GM19043 (cell line): Measurements from ENCODE around the gene ALG8.
"Not testable (repeated sequence)": the region's sequence is repeated elsewhere in the genome, so short reads cannot be mapped to it uniquely, and the experiment has no call there.

Experiments
- ATAC-seq: cut with Tn5 transposase; IDR thresholded peaks from one replicate; pipeline ENCODE4 v1.9.1; 2021; ENCODE audit warnings: low read depth; ENCODE audit not compliant: unreplicated experiment

The ALG8 gene

DNA sequence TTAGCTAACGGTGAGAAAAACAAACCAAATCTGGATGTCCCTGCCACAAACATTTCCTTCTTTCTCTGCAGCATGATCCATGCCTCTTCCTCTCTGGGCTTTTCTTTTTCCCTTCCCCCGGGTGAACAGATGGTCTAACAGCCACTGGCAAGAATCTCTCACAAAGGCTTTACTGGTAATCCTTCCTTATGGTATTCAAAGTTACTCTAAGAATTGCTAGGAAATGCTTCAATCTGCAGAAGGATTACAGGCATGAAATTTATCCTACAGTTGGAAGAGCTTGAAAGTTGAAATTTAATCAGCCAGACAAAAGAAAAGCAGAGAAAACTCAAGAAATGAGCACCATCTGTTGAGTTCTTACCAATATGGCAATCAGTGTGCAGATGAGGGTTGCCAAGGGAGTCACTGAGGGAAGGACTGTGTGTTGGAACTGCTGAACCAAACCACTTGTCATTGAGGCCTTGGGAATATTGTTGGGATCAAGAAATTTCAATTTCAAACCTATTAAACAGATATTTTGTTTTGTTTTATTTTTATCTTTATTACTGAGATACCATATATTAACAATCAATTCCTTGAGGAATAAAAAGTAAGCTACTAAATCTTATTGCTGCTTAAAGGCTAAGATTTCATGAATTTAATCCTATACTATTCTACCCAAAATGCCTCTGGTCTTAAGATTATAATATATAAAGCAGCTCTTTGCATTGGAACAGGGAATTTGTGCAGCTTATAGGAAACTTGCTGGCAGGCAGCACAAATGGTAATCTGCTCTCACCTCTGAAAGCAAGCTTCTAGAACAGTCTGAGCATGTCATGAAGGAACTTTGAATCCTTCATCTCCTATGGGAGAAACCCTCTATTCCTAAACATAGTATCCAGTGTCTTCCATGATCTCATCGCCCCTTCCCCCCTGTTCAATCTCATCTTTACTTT is 30.1 kb downstream of the ALG8 start:
- ATAC-seq: no peak

DNA sequence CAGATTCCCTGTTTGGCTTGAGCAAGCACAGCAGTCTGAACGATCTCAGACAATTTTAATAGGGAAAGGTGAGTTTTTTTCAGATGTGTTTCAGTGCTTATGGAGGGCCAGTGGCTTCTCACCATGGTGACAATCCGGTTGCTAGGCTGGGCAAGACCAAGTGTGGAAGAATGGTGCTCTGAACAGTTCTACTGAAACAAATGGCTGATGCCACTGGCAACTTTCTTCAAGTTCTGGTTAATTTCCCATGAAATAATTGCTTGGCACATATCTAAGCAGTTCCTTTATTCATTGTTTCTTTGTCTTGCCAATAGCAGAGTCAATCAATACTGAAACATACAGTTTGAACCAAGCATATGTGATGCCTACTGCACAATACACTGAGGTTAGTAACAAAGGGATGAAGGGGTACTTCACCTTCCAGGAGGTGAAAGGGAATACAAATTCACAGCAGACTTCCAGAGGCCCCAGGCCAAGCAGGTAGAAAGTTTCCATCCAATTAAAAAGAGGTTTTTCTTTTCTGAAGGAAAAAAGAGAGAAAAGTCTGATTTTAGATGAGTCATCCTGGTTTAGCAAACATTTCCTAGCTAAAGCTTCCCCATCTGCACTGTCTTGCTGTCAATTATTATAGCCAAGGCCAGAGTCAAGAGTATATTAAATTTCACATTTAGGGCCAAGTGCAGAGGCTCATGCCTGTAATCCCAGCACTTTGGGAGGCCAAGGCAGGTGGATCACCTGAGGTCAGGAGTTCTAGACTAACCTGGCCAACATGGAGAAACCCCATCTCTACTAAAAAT is 38.6 kb downstream of the ALG8 start:
- ATAC-seq: no peak

DNA sequence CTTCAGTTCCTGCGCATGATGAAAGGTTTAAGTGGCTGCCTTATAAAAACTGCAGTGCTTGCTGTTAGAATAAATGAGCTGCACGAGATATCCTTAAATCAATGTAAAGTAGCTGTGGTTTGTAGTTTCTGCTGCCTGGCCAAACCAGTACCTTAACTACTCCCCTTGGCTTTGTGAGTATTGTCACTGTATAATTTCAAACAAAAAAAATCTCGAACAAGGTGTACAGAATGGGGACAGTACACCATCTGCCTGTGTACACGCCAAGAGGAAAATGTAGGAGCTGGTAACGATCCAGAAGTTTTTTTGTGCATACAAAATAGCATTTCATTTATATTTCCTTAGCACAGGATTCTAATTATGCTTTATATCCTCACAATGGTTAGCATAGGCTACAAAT is 39.2 kb downstream of the ALG8 start:
- no peak for ATAC-seq

DNA sequence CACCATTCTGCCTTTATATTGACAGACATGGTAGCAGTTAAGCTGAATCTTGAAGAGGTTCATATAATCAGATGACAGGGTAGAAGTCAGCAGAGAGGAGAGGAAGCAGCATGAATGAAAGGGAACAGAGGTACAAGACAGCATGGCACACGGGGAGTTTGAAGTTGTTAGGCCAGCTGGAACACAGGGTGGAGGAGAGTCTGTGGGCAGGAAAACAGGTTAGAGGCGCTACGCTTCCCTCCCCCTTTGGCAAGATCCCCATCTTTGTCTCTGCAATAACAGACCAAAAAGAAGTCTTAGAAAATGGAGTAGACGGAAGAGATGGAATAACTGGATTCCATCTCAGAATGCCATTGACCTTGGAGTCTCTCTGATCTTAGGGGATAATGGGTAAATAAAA is 39.8 kb downstream of the ALG8 start:
- no peak for ATAC-seq

DNA sequence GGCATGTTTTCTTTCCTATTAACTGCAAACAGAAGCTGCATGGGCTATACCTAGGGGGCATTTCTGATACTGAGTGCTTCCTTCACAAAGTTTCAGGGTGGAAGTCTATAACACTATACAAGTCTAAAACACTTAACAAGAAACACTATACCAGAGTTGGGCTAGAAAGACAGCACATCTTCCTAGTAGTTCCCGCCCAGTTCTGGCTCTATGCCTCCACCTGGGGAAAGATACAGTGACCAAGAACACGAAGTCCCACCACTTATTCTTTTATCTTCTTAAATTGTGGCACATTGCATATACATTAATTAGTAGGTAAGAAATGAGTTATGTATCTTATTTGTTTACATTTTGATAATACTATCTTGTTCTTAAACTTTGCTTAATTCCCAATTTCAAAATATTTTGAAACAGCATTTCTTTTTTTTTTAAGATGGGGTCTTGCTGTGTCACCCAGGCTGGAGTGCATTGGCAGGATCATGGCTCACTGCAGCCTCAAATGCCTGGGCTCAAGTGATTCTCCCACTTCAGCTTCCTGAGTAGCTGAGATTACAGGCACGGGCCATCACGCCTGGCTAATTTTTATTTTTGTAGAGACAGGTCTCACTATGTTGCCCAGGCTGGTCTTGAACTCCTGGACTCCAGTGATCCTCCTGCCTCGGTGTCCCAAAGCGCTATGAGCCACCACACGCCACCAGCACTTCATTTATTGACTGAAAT is 41.6 kb downstream of the ALG8 start:
- no peak for ATAC-seq

DNA sequence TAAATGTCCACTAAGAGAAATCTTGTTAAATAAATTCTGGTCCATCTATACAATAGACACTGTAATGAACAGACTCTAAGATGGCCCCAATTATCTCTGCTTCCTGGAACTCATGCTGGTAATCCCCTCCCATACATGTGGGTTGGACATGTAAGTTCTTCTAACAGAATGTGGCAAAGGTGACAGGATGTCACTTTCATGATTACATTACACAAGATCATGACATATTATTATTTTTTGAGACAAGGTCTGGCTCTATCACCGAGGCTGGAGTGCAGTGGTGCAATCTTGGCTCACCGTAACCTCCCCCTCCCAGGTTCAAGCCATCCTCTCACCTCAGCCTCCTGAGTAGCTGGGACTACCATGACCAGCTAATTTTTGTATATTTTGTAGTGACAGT is 45.2 kb downstream of the ALG8 start:
- no peak for ATAC-seq

DNA sequence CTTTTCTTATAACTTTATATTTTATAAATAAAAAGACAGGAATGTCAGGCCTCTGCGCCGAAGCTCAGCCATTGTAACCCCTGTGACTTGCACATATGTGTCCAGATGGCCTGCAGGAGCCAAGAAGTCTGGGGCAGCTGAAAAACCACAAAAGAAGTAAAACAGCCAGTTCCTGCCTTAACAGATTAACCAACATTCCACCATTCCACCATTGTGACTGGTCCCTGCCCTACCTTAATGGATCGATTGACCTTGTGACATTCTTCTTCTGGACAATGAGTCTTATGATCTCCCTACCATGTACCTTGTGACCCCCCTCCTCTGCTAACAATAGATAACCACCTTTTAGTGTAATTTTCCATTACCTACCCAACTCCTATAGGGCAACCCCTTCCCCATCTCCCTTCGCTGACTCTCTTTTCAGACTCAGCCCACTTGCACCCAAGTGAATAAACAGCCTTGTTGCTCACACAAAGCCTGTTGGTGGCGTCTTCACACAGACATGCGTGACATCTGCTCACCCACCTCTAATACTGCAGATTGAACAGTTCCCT is 52.8 kb downstream of the ALG8 start:
- not testable (repeated sequence) for ATAC-seq

DNA sequence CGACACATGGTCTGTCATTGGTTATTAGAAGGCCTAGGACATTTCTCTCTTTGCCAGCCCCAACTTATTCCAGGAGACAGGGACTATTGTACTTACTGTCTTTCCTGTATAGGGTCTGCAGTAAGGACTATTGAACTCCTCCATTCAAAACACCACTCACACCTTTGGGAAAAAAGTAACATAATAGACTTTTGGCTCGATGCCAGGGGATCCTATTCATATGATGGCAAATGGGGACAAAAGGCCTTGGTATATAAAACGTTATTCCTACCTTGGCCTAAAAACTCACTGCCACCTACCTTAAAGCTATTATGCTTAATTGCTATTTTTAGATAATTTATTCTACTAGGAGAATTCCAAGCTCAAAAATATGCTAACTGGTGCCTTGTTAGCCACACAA is 53.5 kb downstream of the ALG8 start:
- ATAC-seq: no peak

DNA sequence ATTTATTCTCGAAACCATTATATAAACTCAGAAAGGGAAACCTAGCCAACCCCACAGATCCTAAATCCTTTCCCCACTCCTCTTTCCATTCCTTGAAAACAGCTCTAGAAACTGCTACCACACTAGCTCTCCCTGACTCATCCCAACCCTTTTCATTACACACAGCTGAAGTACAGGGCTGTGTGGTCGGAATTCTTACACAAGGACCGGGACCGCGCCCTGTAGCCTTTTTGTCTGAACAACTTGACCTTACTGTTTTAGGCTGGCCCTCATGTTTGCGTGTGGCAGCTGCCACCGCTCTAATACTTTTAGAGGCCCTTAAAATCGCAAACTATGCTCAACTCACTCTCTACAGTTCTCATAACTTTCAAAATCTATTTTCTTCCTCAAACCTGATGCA is 54.9 kb downstream of the ALG8 start:
- ATAC-seq: not testable (repeated sequence)

DNA sequence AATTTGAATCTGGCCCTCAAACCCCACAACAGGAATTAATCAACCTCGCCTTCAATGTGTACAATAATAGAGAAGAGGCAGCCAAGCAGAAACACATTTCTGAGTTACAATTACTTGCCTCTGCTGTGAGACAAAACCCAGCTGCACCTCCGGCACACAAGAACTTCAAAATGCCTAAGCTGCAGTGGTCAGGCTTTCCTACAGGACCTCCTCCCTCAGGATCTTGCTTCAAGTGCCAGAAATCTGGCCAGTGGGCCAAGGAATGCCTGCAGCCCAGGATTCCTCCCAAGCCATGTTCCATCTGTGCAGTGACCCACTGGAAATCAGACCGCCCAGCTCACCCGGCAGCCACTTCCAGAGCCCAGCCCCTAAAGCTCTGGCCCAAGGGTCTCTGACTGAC is 56.4 kb downstream of the ALG8 start:
- no peak for ATAC-seq

DNA sequence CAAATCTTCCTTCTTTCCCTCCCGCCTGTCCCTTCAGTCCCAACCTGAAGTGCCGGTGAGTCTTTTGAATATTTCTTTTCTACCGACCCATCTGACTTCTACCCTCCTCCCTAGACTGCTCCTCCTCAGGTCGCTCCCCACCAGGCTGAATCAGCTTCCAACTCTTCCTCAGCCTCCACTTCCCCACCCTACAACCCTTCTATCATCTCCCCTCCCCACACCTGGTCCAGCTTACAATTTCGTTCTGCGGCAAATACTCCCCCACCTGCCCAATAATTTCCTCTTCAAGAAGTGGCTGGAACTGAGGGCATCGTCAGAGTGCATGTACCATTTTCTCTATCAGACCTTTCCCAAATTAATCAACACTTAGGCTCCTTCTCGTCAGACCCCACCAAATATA is 57.3 kb downstream of the ALG8 start:
- no peak for ATAC-seq

DNA sequence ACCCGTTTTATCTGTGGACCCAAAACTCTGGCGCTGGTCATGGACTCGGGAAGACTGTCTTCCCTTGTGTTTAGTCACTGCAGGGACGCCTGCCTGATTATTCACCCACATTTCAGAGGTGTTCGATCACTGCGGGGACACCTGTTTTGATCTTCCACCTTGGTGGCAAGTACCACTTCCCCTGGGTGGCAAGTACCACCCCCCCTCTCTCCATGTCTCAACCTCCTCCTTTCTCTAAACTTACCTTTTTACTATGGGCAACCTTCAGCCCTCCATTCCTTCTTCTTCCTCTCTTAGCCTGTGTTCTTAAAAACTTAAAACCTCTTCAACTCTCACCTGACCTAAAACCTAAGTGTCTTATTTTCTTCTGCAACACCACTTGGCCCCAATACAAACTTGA is 57.8 kb downstream of the ALG8 start:
- ATAC-seq: no peak

DNA sequence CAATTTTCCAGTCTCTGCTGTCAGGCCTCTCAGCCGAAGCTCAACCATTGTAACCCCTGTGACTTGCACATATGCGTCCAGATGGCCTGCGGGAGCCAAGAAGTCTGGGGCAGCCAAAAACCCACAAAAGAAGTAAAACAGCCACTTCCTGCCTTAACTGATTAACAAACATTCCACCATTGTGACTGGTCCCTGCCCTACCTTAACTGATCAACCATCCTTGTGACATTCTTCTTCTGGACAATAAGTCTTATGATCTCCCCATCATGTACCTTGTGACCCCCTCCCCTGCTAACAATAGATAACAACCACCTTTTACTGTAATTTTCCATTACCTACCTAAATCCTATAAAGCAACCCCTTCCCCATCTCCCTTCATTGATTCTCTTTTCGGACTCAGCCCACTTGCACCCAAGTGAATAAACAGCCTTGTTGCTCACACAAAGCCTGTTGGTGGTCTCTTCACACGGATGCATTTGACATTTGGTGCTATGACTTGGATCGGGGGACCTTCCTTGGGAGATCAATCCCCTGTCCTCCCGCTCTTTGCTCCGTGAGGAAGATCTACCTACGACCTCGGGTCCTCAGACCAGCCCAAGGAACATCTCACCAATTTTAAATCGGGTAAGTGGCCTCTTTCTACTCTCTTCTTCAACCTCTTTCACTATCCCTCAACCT is 58.5 kb downstream of the ALG8 start:
- ATAC-seq: no peak

DNA sequence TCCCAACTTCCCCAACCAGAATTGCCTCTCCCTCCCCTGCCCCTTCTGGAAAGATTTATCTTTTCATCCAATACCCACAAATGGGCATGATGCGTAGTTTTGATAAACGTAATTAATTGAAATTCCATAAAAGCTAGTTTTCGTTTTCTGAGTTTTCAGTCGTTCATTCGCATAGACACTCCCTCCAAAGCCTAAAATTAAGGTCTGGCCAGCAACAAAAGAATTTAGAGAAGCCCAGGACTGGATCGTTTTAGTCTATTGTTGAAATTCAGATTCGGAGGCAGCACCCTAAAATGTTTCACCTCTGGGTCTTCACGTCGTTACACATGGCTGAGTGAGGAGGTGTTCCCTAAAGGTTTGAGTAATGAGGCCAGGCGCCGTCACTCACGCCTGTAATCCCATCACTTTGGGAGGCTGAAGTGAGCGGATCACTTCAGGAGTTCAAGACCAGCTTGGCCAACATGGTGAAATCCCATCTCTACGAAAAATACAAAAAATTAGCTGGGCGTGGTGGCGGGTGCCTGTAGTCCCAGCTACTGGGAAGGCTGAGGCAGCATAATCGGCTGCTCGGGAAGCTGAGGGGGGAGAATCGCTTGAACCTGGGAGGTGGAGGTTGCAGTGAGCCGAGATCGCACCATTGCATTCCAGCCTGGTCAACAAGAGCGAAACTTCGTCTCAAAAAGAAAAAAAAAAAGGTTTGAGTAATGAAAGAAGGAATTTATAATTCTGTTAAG is 59.2 kb downstream of the ALG8 start:
- no peak for ATAC-seq

DNA sequence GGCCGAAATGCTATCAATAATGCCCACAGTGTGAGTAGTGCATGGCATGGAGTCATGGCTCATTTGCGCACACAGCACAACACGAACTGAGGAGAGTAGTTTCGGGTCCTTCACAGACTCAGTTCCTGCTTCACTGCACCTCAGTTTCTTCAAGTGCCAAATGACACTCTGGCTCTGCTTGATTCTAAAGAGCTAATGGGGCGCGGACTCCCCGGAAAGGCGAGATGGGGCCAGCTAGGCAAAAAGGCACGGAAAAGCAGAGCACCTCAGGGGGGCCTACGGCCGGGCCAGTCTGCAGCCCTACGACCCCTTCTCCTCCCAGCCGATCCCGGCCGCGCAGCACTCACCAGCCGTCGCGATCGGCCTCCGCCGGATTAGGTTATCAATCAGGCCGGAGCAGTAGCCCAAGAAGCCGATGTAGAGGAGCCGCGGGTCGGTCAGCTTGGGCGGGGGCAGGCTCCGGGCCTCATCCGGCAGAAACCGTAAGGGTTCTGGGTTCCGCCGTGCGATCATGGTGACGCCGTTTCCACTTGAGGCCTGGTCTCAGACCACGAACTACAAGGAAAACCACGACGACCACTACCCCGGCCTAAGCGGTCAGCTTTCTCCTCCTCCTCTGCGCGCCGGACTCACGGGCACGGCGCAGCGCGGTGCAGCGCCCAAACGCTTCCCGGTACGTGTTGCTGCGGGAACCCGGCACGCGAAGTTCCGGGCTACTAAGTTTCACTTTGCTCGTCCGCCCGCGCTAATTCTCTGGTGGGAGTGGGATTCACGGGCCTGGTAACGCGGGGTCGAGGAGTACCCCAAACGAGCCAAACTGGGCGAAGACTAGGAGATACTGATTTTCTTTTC is 60.0 kb downstream of the ALG8 start, which contains the start of gene NDUFC2:
NDUFC2 (minus strand) TSS at position 631 of the 852 bp plus-strand sequence; CDS start at position 513, 118 bp downstream.
- peak; percentile 62 for ATAC-seq

DNA sequence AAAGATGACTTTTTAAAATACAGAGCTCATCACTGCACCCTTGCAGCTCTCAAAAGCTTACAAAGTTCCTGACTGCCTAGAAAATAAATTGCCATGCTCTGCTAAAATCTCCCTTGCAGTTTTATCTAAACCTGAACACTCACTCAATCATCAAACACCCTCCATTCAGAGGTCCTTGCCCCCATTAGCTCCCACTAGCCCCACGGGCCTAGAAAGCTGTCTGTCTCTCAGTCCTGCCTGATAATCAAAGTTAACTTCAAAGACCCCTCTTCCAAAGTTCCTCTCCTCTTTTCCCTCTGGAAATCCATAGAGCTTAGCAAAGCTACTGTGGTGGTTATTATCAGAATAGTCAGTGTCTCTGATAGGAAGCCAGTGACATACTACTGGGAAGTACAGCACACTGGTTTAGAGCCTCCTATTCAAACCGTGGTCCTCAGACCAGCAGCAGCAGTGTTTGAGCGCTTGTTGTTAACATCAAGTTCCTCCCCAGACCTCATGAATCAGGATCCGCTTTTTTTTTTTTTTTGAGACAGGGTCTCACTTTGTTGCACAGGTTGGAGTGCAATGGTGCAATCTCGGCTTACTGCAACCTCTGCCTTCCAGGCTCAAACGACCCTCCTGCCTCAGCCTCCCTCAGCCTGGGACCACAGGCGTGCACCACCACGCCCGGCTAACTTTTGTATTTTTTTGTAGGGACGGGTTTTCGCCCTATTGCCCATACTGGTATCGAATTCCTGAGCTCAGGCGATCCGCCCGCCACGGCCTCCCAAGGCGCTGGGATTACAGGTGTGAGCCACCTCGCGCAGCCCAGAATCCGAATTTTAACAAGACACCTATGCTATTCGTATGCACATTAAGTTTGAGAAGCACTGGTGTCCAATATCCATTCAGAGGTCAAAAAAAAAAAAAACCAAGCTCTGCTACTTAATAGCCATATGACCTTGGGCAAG is 60.9 kb downstream of the ALG8 start:
- no peak for ATAC-seq

DNA sequence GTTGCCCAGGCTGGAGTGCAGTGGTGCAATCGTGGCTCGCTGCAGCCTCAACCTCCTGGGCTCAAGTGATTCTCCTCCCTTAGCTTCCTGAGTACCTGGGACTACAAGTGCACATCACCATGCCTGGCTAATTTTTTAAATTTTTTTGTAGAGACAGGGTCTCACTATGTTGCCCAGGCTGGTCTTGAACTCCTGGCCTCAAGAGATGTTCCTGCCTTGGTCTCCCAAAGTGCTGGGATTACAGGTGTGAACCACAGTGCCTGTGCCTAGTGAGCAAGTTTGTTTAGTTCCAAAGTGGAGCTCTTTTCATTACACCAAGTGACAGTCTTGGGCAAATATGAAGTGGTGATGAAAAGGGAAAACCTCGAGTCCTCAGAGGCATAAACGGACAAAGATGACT is 61.8 kb downstream of the ALG8 start:
- not testable (repeated sequence) for ATAC-seq
